HG03039 (cell line): ENCODE measurements around the gene CHRNB2.

Experiments used
- ATAC-seq: cut with Tn5 transposase; IDR thresholded peaks from one replicate; pipeline ENCODE4 v1.9.1; 2021; ENCODE audit warnings: mild to moderate bottlenecking, moderate library complexity; ENCODE audit not compliant: unreplicated experiment

CHRNB2 gene

GRCh38 chr1:154629061-154629674 lies 61.6 kb downstream of the CHRNB2 start:
- ATAC-seq: no peak
